Neutrophil (primary cell): ENCODE measurements around the gene SEMA3B.
"Not testable (repeated sequence)": the region's sequence is repeated elsewhere in the genome, so short reads cannot be mapped to it uniquely, and the experiment has no call there.

Experiments used
- H3K27ac ChIP-seq: fragments of 200-600 bp; sonication (generic); 2 replicates; pipeline ENCODE4 v1.5.1; 2016; ENCODE audit warnings: mild to moderate bottlenecking, moderate library complexity
- H3K27me3 ChIP-seq: fragments of 200-600 bp; sonication (generic); 2 replicates; pipeline ENCODE4 v1.6.0; 2016; ENCODE audit warnings: mild to moderate bottlenecking
- H3K36me3 ChIP-seq: fragments of 200-600 bp; sonication (generic); 2 replicates; pipeline ENCODE4 v1.5.1; 2017
- H3K4me1 ChIP-seq, 2 experiments: fragments of 200-600 bp in 1 of 2; sonication (generic) in 1 of 2; 1 replicate in 1 of 2; 2 replicates in 1 of 2; pipeline versions ENCODE4 v1.5.1 to v1.6.1; 2013 to 2016; ENCODE audit warnings: low read depth in 1 of 2, low read length in 1 of 2, mild to moderate bottlenecking in 1 of 2, moderate library complexity in 1 of 2; ENCODE audit not compliant: control insufficient read depth in 1 of 2, insufficient read depth in 1 of 2
- H3K4me3 ChIP-seq, 2 experiments: fragments of 200-600 bp in 1 of 2; sonication (generic) in 1 of 2; 1 replicate in 1 of 2; 2 replicates in 1 of 2; pipeline ENCODE4 v1.5.1; 2013 to 2016; ENCODE audit warnings: low read depth in 1 of 2, low read length in 1 of 2, mild to moderate bottlenecking in 1 of 2, moderate library complexity in 1 of 2
- H3K9me3 ChIP-seq: fragments of 200-600 bp; sonication (generic); 2 replicates; pipeline ENCODE4 v1.5.1; 2016
- TF ChIP-seq, protein P1 (sequence below): fragments of 200-600 bp; sonication (generic); IDR thresholded peaks from 2 replicates; pipeline ENCODE4 v1.5.1; 2016; ENCODE audit warnings: antibody characterized with exemption

Gene SEMA3B

GRCh38 chr3:50278880-50279224 is 9.9 kb downstream of the SEMA3B start, which contains the start of gene LSMEM2:
LSMEM2 (plus strand) TSS chr3:50279087; CDS start chr3:50279114, 27 bp downstream.
- peaks cover 12 to 25% of the 10 kb centered on the region in 2 experiments for H3K4me1 ChIP-seq
- TF ChIP-seq, protein P1, sequence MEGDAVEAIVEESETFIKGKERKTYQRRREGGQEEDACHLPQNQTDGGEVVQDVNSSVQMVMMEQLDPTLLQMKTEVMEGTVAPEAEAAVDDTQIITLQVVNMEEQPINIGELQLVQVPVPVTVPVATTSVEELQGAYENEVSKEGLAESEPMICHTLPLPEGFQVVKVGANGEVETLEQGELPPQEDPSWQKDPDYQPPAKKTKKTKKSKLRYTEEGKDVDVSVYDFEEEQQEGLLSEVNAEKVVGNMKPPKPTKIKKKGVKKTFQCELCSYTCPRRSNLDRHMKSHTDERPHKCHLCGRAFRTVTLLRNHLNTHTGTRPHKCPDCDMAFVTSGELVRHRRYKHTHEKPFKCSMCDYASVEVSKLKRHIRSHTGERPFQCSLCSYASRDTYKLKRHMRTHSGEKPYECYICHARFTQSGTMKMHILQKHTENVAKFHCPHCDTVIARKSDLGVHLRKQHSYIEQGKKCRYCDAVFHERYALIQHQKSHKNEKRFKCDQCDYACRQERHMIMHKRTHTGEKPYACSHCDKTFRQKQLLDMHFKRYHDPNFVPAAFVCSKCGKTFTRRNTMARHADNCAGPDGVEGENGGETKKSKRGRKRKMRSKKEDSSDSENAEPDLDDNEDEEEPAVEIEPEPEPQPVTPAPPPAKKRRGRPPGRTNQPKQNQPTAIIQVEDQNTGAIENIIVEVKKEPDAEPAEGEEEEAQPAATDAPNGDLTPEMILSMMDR: no peak

GRCh38 chr3:50279255-50280016 is 10.5 kb downstream of the SEMA3B start:
- Histone ChIP-seq H3K4me3 (no peak overlapping the region), H3K9me3 (no peaks in the 10 kb centered on the region), H3K36me3 (no peaks in the 10 kb centered on the region), H3K4me1 (peaks cover 7 to 19% of the 10 kb centered on the region in 2 experiments), H3K27ac (no peak overlapping the region), H3K27me3 (peaks cover 48% of the 10 kb centered on the region)
- TF ChIP-seq, protein P1: no peak

More at GRCh38 chr3:50278880-50279224, 9.9 kb downstream of the SEMA3B start, which contains the start of gene LSMEM2:
- Histone ChIP-seq H3K4me3 (no peak within 1 kb of the TSS), H3K9me3 (no peaks in the 10 kb centered on the region), H3K27me3 (peaks cover 54% of the 10 kb centered on the region), H3K36me3 (no peaks in the 10 kb centered on the region), H3K27ac (no peak within 1 kb of the TSS)

- not testable (repeated sequence) for H3K27me3 ChIP-seq, H3K27ac ChIP-seq, H3K4me3 ChIP-seq, H3K9me3 ChIP-seq, H3K4me1 ChIP-seq
- peaks cover 12% of the 10 kb centered on the region for H3K36me3 ChIP-seq
Observed at GRCh38 chr3:50284121-50284520, 15.2 kb downstream of the SEMA3B start.

DNA sequence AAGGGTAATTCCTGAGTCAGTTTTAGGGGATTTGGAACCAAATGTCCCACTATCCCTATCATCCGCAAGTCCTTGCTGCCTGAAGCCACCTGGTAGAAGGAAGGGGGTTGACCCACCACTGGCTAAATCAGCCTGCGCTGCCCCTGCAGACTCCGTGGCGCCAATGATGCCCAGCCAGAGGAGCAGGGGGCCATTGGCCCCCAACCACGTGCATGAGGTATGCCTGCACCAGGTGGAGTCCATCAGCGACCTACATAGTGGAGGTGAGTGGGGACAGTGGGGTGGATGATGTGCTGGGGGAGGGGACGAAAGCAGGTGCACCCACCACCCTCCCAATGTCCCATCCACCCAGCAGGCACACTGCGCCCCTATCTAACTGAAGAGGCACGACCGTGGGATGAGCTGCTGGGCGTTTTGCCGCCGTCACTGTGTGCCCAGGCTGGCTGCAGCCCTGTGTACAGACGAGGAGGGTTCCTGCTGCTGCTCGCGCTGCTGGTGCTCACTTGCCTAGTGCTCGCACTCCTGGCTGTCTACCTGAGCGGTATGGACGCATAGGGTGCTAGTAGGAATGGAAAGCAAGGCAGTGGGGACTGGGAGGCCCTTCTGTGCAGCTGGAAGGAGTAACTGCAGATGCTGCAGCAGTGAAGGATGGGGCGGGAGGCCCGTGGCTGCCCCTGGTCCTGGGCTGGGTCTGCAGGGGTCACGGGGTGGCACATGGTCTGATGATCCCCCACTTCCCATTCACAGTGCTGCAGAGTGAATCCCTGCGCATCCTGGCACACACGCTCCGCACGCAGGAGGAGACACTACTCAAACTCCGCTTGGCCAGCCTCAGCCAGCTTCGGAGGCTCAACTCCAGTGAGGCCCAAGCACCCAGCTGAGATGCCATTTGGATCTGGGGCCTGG is 17.6 kb downstream of the SEMA3B start:
- no peaks in the 10 kb centered on the region for H3K9me3 ChIP-seq
- H3K4me1 ChIP-seq: peaks cover 4% of the 10 kb centered on the region in 2 experiments
- TF ChIP-seq, protein P1: no peak
- H3K36me3 ChIP-seq: peaks cover 12% of the 10 kb centered on the region
- no peak overlapping the region for H3K27ac ChIP-seq
- no peaks in the 10 kb centered on the region for H3K27me3 ChIP-seq
- no peak overlapping the region for H3K4me3 ChIP-seq

- TF ChIP-seq, protein P1: no peak
- peaks cover 12% of the 10 kb centered on the region for H3K36me3 ChIP-seq
- H3K27ac ChIP-seq: no peak overlapping the region
- peaks cover 10 to 11% of the 10 kb centered on the region in 2 experiments for H3K4me1 ChIP-seq
- H3K4me3 ChIP-seq: no peak overlapping the region
- no peaks in the 10 kb centered on the region for H3K27me3 ChIP-seq
- H3K9me3 ChIP-seq: no peaks in the 10 kb centered on the region
Observed at GRCh38 chr3:50287262-50287661, 18.3 kb downstream of the SEMA3B start.
